PC-3 (cell line): ENCODE measurements around the gene FAM43B. TPM values are rescaled to one million over a fixed set of nuclear protein-coding genes. Genes with fewer than 3 reads are reported as not detected.

Source experiments
- ATAC-seq: fragments of 200-7000 bp; cut with Tn5 transposase; 2 replicates; pipeline ENCODE4 v1.9.1; 2020; ENCODE audit warnings: mild to moderate bottlenecking, moderate library complexity
- BruUV-seq: library from RNA; stranded (reverse); fragments of 400-500 nt; replicated peaks from 2 replicates; lab custom pipeline; 2021; lab: Mats Ljungman, UMichigan
- CTCF ChIA-PET: fragments of 300-600 bp; sonication (Branson Sonifier 250); formaldehyde crosslinking; loops from one replicate; lab custom pipeline; 2022; ENCODE audit warnings: antibody characterized with exemption; lab: Charles Lee
- POLR2A ChIA-PET: fragments of 300-600 bp; sonication (Branson Sonifier 250); formaldehyde crosslinking; loops from one replicate; lab custom pipeline; 2022; ENCODE audit warnings: antibody characterized with exemption; ENCODE audit not compliant: unreplicated experiment; lab: Charles Lee
- DNase-seq: peaks from one replicate; pipeline ENCODE4 v3.0.0-alpha.2; 2015
- H2AFZ ChIP-seq: fragments of 300-600 bp; sonication (generic); 2 replicates; pipeline ENCODE4 v1.6.0; 2016; ENCODE audit warnings: antibody characterized with exemption, low read length
- H3F3A ChIP-seq: fragments of 300-600 bp; sonication (generic); one replicate; pipeline ENCODE4 v1.6.0; 2017; ENCODE audit warnings: antibody characterized with exemption, low read length, control low read depth, mild to moderate bottlenecking; ENCODE audit not compliant: unreplicated experiment
- H3K27ac ChIP-seq: fragments of 300-600 bp; sonication (generic); 2 replicates; pipeline ENCODE4 v1.5.1; 2016; ENCODE audit warnings: mild to moderate bottlenecking, low read length
- H3K27me3 ChIP-seq: fragments of 300-600 bp; sonication (generic); 2 replicates; pipeline ENCODE4 v1.6.1; 2016; ENCODE audit warnings: low read length, mixed read lengths
- H3K36me3 ChIP-seq: fragments of 300-600 bp; sonication (generic); 2 replicates; pipeline ENCODE4 v1.6.1; 2016; ENCODE audit warnings: low read depth, mixed run types, low read length, mixed read lengths
- H3K4me1 ChIP-seq: fragments of 300-600 bp; sonication (generic); 2 replicates; pipeline ENCODE4 v1.5.1; 2016; ENCODE audit warnings: low read length; ENCODE audit not compliant: insufficient read depth
- H3K4me2 ChIP-seq: fragments of 300-600 bp; sonication (generic); 2 replicates; pipeline ENCODE4 v1.6.0; 2016; ENCODE audit warnings: low read length
- H3K4me3 ChIP-seq: fragments of 300-600 bp; sonication (generic); 2 replicates; pipeline ENCODE4 v1.5.1; 2016; ENCODE audit warnings: mild to moderate bottlenecking, low read length, mixed read lengths
- H3K79me2 ChIP-seq: fragments of 300-600 bp; sonication (generic); 2 replicates; pipeline ENCODE4 v1.6.1; 2017; ENCODE audit warnings: low read length, mixed read lengths
- H3K9ac ChIP-seq: fragments of 300-600 bp; sonication (generic); 2 replicates; pipeline ENCODE4 v1.6.0; 2016; ENCODE audit warnings: mild to moderate bottlenecking, low read length
- H3K9me2 ChIP-seq: fragments of 300-600 bp; sonication (generic); replicated peaks from 2 replicates; pipeline ENCODE4 v1.6.1; 2016; ENCODE audit warnings: mixed run types, low read length, mixed read lengths
- H3K9me3 ChIP-seq: fragments of 300-600 bp; sonication (generic); 2 replicates; pipeline ENCODE4 v1.6.1; 2016; ENCODE audit warnings: low read length, mixed read lengths
- H4K20me1 ChIP-seq: fragments of 300-600 bp; sonication (generic); 2 replicates; pipeline ENCODE4 v1.6.1; 2016; ENCODE audit warnings: low read length, mixed read lengths
- CTCF ChIP-seq: fragments of 300-600 bp; sonication (generic); conservative IDR thresholded peaks from 2 replicates; pipeline ENCODE4 v1.5.1; 2017; ENCODE audit warnings: antibody characterized with exemption, low read depth, mild to moderate bottlenecking, low read length
- EZH2 ChIP-seq: fragments of 300-600 bp; sonication (generic); IDR thresholded peaks from one replicate; pipeline ENCODE4 v1.6.1; 2017; ENCODE audit warnings: antibody characterized with exemption, mild to moderate bottlenecking, low read length; ENCODE audit not compliant: unreplicated experiment
- EZH2phosphoT487 ChIP-seq: fragments of 300-600 bp; sonication (generic); IDR thresholded peaks from 2 replicates; pipeline ENCODE4 v1.6.1; 2018; ENCODE audit warnings: mild to moderate bottlenecking, antibody characterized with exemption, low read length, borderline replicate concordance
- intact Hi-C: fragments of 100-400 bp; cut with micrococcal nuclease; formaldehyde crosslinking; loops from 2 replicates; pipeline ENCODE4 v1.9.0; 2023
- total RNA-seq: library from RNA; depleted of rRNA; stranded (reverse); fragments of >200 nt; gene quantifications from 2 replicates; pipeline ENCODE4 v1.2.3, GENCODE V29; 2014

Gene FAM43B
- total RNA-seq, 1 experiment from 2014 or later: 0.11 TPM

- Histone ChIP-seq H3K9me3 (no peaks in the 10 kb centered on the region), H3K27me3 (no peaks in the 10 kb centered on the region), H4K20me1 (peaks cover 10% of the 10 kb centered on the region), H3K4me3 (peak overlapping the region; percentile 78), H3K79me2 (peaks cover 45% of the 10 kb centered on the region), H3K9ac (peak overlapping the region; percentile 89), H3K4me2 (peak overlapping the region; percentile 90), H3K4me1 (peaks cover 27% of the 10 kb centered on the region), H3K27ac (peak overlapping the region; percentile 80), H3K9me2 (no peaks in the 10 kb centered on the region), H3F3A (no peaks in the 10 kb centered on the region), H3K36me3 (peaks cover 9% of the 10 kb centered on the region; the same call in 1 of the 2 replicates), H2AFZ (no peak overlapping the region)
- ATAC-seq: no peak
- no TSS peak for BruUV-seq
- no peak for DNase-seq
- no peak for TF ChIP-seq EZH2phosphoT487
- no peak for TF ChIP-seq CTCF
- TF ChIP-seq EZH2: no peak
- POLR2A ChIA-PET: no interaction called here
- CTCF ChIA-PET: interaction anchor here (1.0 kb wide), 1 partner anchor 44 kb away, joined by 6 read pairs; no protein-coding TSS in a partner anchor
- intact Hi-C loops: no loop called here
Measured at GRCh38 chr1:20590306-20590777, 38.0 kb downstream of the FAM43B start.

GRCh38 chr1:20593756-20594155, 41.4 kb downstream of the FAM43B start:
- ChIA-PET POLR2A (no interaction called here), CTCF (no interaction called here)
- Histone ChIP-seq H3K79me2 (peaks cover 52% of the 10 kb centered on the region), H3K4me3 (no peak overlapping the region), H4K20me1 (peaks cover 10% of the 10 kb centered on the region), H3K9me2 (no peaks in the 10 kb centered on the region), H3K4me1 (peaks cover 10% of the 10 kb centered on the region), H2AFZ (no peak overlapping the region), H3K9ac (no peak overlapping the region), H3K27ac (no peak overlapping the region), H3K36me3 (peaks cover 9% of the 10 kb centered on the region; the same call in 1 of the 2 replicates), H3K4me2 (no peak overlapping the region), H3K27me3 (no peaks in the 10 kb centered on the region), H3K9me3 (no peaks in the 10 kb centered on the region), H3F3A (no peaks in the 10 kb centered on the region)
- DNase-seq (no peak), ATAC-seq (no peak)
- BruUV-seq: no TSS peak
- TF ChIP-seq EZH2 (no peak), EZH2phosphoT487 (no peak), CTCF (no peak)
- intact Hi-C loops: no loop called here

- ChIA-PET CTCF (no interaction called here), POLR2A (no interaction called here)
- DNase-seq: no peak
- no TSS peak for BruUV-seq
- no peak for ATAC-seq
- Histone ChIP-seq H3K27me3 (no peaks in the 10 kb centered on the region), H2AFZ (no peak overlapping the region), H4K20me1 (peaks cover 10% of the 10 kb centered on the region), H3F3A (no peaks in the 10 kb centered on the region), H3K36me3 (peaks cover 9% of the 10 kb centered on the region; the same call in 1 of the 2 replicates), H3K9me3 (no peaks in the 10 kb centered on the region), H3K4me2 (no peak overlapping the region), H3K27ac (no peak overlapping the region), H3K4me3 (no peak overlapping the region), H3K9ac (no peak overlapping the region), H3K4me1 (peaks cover 12% of the 10 kb centered on the region), H3K79me2 (peaks cover 47% of the 10 kb centered on the region), H3K9me2 (no peaks in the 10 kb centered on the region)
- TF ChIP-seq EZH2phosphoT487: no peak
- TF ChIP-seq EZH2: no peak
- TF ChIP-seq CTCF: no peak
- intact Hi-C loops: no loop called here
Measured at GRCh38 chr1:20594746-20595145, 42.4 kb downstream of the FAM43B start.
